CD14-positive monocyte (primary cell): ENCODE measurements around the gene PGR. TPM values are rescaled to one million over a fixed set of nuclear protein-coding genes. Genes with fewer than 3 reads are reported as not detected.

Source experiments
- DNase-seq, 3 donors: peaks; one replicate each; pipeline ENCODE4 v3.0.0-alpha.2; 2011 to 2022
- H2AFZ ChIP-seq: 2 replicates; pipeline ENCODE4 v1.6.0; 2012; ENCODE audit warnings: mild to moderate bottlenecking, low read depth, low read length, inconsistent platforms; ENCODE audit not compliant: insufficient read depth, poor library complexity, severe bottlenecking
- H3K27ac ChIP-seq, 2 donors: 1 replicate in 1 of 2; 2 replicates in 1 of 2; pipeline ENCODE4 v1.5.1; 2012 to 2013; ENCODE audit warnings: low read length in 2 of 2, control low read depth in 1 of 2, inconsistent platforms in 1 of 2, low read depth in 1 of 2, mild to moderate bottlenecking in 1 of 2
- H3K27me3 ChIP-seq, 2 donors: one replicate each; pipeline versions ENCODE4 v1.6.0 to v1.6.1; 2011 to 2013; ENCODE audit warnings: low read length in 2 of 2; ENCODE audit not compliant: control insufficient read depth in 2 of 2, insufficient read depth in 2 of 2
- H3K36me3 ChIP-seq, 2 donors: replicated peaks in 1 of 2; 1 replicate in 1 of 2; 2 replicates in 1 of 2; pipeline versions ENCODE4 v1.5.1 to v1.6.1; 2012 to 2013; ENCODE audit warnings: low read length in 2 of 2, control low read depth in 1 of 2, inconsistent platforms in 1 of 2, mild to moderate bottlenecking in 1 of 2; ENCODE audit not compliant: insufficient read depth in 2 of 2, control insufficient read depth in 1 of 2
- H3K4me1 ChIP-seq, 2 donors: 1 replicate in 1 of 2; 2 replicates in 1 of 2; pipeline versions ENCODE4 v1.5.1 to v1.6.1; 2012 to 2013; ENCODE audit warnings: low read length in 2 of 2, control low read depth in 1 of 2, inconsistent platforms in 1 of 2, mild to moderate bottlenecking in 1 of 2, moderate library complexity in 1 of 2; ENCODE audit not compliant: insufficient read depth in 2 of 2, control insufficient read depth in 1 of 2
- H3K4me2 ChIP-seq: replicated peaks from 2 replicates; pipeline ENCODE3; 2012; ENCODE audit warnings: low read length, moderate library complexity, mild to moderate bottlenecking; ENCODE audit not compliant: poor library complexity, severe bottlenecking; ENCODE audit errors: extremely low read depth
- H3K4me3 ChIP-seq, 3 experiments: fragments of 200-600 bp in 1 of 3; sonication (generic) in 1 of 3; replicated peaks in 1 of 3; 1 replicate in 2 of 3; 2 replicates in 1 of 3; pipeline ENCODE4 v1.5.1; 2011 to 2013; ENCODE audit warnings: low read length in 3 of 3, mild to moderate bottlenecking in 3 of 3, control low read depth in 2 of 3, low read depth in 2 of 3, inconsistent platforms in 1 of 3, moderate library complexity in 1 of 3
- H3K79me2 ChIP-seq: 2 replicates; pipeline ENCODE4 v1.6.0; 2012; ENCODE audit warnings: mild to moderate bottlenecking, control low read depth, inconsistent platforms, low read length, moderate library complexity; ENCODE audit not compliant: insufficient read depth
- H3K9ac ChIP-seq: 2 replicates; pipeline ENCODE4 v1.6.0; 2017; ENCODE audit warnings: low read length, mild to moderate bottlenecking; ENCODE audit not compliant: insufficient read depth, poor library complexity, severe bottlenecking
- H3K9me3 ChIP-seq, 2 donors: replicated peaks in 1 of 2; 1 replicate in 1 of 2; 2 replicates in 1 of 2; pipeline versions ENCODE4 v1.5.1 to v1.6.1; 2012 to 2013; ENCODE audit warnings: low read length in 2 of 2, control low read depth in 1 of 2; ENCODE audit not compliant: control insufficient read depth in 1 of 2, insufficient read depth in 1 of 2
- H4K20me1 ChIP-seq: 2 replicates; pipeline ENCODE4 v1.6.0; 2012; ENCODE audit warnings: mild to moderate bottlenecking, low read length, control low read depth, moderate library complexity; ENCODE audit not compliant: insufficient read depth
- H3K27ac Mint-ChIP-seq, 7 donors: one replicate each; pipeline ENCODE4 v1.8.0; 2020; ENCODE audit warnings: mild to moderate bottlenecking in 7 of 7, mixed read lengths in 7 of 7, moderate library complexity in 6 of 7, inconsistent platforms in 2 of 7
- H3K27me3 Mint-ChIP-seq, 3 donors: one replicate each; pipeline ENCODE4 v1.8.0; 2021 to 2022; ENCODE audit warnings: low read depth in 3 of 3, mild to moderate bottlenecking in 3 of 3, mixed read lengths in 3 of 3, moderate library complexity in 3 of 3, inconsistent platforms in 1 of 3
- H3K36me3 Mint-ChIP-seq, 2 donors: one replicate each; pipeline ENCODE4 v1.8.0; 2020; ENCODE audit warnings: mixed read lengths in 2 of 2, inconsistent platforms in 1 of 2, mild to moderate bottlenecking in 1 of 2
- H3K4me1 Mint-ChIP-seq: one replicate; pipeline ENCODE4 v1.8.0; 2020; ENCODE audit warnings: mild to moderate bottlenecking, mixed read lengths
- H3K4me3 Mint-ChIP-seq, 2 donors: one replicate each; pipeline ENCODE4 v1.8.0; 2020; ENCODE audit warnings: mild to moderate bottlenecking in 2 of 2, mixed read lengths in 2 of 2, moderate library complexity in 1 of 2
- H3K9me3 Mint-ChIP-seq, 7 donors: one replicate each; pipeline ENCODE4 v1.8.0; 2020 to 2022; ENCODE audit warnings: mixed read lengths in 7 of 7, mild to moderate bottlenecking in 6 of 7, moderate library complexity in 6 of 7, inconsistent platforms in 2 of 7
- CTCF ChIP-seq: fragments of 200-600 bp; IDR thresholded peaks from one replicate; pipeline ENCODE4 v1.8.0; 2022; ENCODE audit warnings: antibody characterized with exemption, mild to moderate bottlenecking
- WGBS: methylation state at CpG from one replicate; pipeline ENCODE4 v1.1.5; 2013; ENCODE audit warnings: missing lambda C conversion rate; ENCODE audit not compliant: insufficient coverage; 5-methylcytosine and 5-hydroxymethylcytosine counted together
- intact Hi-C, 2 donors: fragments of 100-400 bp; cut with micrococcal nuclease; formaldehyde crosslinking; loops; one replicate each; pipeline versions ENCODE4 v1.15.0 to v1.15.1; 2023
- polyA plus RNA-seq, 3 donors: library from polyadenylated mRNA; depleted of rRNA in 1 of 3; unstranded in 2 of 3; stranded (reverse) in 1 of 3; fragments of 300-500 nt in 2 of 3; fragments of >200 nt in 1 of 3; fragmentation: Illumina TruSeq in 2 of 3; gene quantifications; 1 replicate in 2 of 3; 2 replicates in 1 of 3; pipeline ENCODE4 v1.2.3, GENCODE V29; 2012 to 2021

The PGR gene
- polyA plus RNA-seq, 3 donors = not detected

- H3K4me3 ChIP-seq = no peak overlapping the region
- no peak overlapping the region for H2AFZ ChIP-seq
- H3K9me3 Mint-ChIP-seq = no peaks in the 10 kb centered on the region
- no peak for TF ChIP-seq CTCF
- no peaks in the 10 kb centered on the region for H4K20me1 ChIP-seq
- no peaks in the 10 kb centered on the region for H3K36me3 ChIP-seq
- no peak overlapping the region for H3K4me3 Mint-ChIP-seq
- H3K27me3 Mint-ChIP-seq = no peaks in the 10 kb centered on the region
- H3K4me2 ChIP-seq = no peak overlapping the region
- no peak overlapping the region for H3K9ac ChIP-seq
- H3K4me1 Mint-ChIP-seq = no peaks in the 10 kb centered on the region
- no peak overlapping the region for H3K27ac ChIP-seq
- no peaks in the 10 kb centered on the region for H3K79me2 ChIP-seq
- no peak for DNase-seq
- intact Hi-C loops = no loop called here
- no peaks in the 10 kb centered on the region for H3K27me3 ChIP-seq
- H3K4me1 ChIP-seq = no peaks in the 10 kb centered on the region
- WGBS = no CpG with 5 or more reads among the region's 1 CpG
- H3K9me3 ChIP-seq = no peaks in the 10 kb centered on the region
- H3K27ac Mint-ChIP-seq = no peak overlapping the region
- no peaks in the 10 kb centered on the region for H3K36me3 Mint-ChIP-seq
Measured at GRCh38 chr11:101030692-101031091, 98.9 kb downstream of the PGR start.

DNA sequence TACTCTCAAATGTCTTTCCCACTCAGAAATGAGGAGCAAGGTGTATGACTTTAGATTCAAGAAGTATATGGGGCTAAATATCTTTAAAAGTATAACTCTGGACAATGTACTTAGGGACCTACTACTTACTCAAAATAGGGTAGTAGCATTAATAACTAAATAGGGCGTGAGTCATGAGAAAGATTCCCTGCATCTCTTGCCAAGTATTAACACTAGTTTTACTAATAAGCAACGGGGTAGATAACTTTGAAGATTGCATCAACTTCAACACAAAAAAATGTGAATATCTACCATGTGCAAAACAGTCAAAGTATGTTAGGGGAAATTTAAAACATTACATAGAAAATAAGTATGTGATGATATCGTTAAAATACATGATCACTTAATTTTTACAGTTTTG lies 99.6 kb downstream of the PGR start:
- no peaks in the 10 kb centered on the region for H3K4me1 Mint-ChIP-seq
- Histone ChIP-seq H3K27ac (no peak overlapping the region), H3K4me2 (no peak overlapping the region), H3K79me2 (no peaks in the 10 kb centered on the region), H3K4me1 (no peaks in the 10 kb centered on the region), H3K9me3 (no peaks in the 10 kb centered on the region), H3K36me3 (no peaks in the 10 kb centered on the region), H2AFZ (no peak overlapping the region), H3K9ac (no peak overlapping the region), H3K4me3 (no peak overlapping the region), H4K20me1 (no peaks in the 10 kb centered on the region), H3K27me3 (no peaks in the 10 kb centered on the region)
- H3K27ac Mint-ChIP-seq = no peak overlapping the region
- H3K36me3 Mint-ChIP-seq = no peaks in the 10 kb centered on the region
- no peaks in the 10 kb centered on the region for H3K27me3 Mint-ChIP-seq
- intact Hi-C loops = no loop called here
- no peak for TF ChIP-seq CTCF
- no peak for DNase-seq
- no peaks in the 10 kb centered on the region for H3K9me3 Mint-ChIP-seq
- no CpG with 5 or more reads among the region's 3 CpGs for WGBS
- no peak overlapping the region for H3K4me3 Mint-ChIP-seq
